Upper lobe of left lung (tissue), 6 donors: ENCODE results near the gene CCNQ. TPM values are rescaled to one million over a fixed set of nuclear protein-coding genes. Genes with fewer than 3 reads are reported as not detected.

Experiments used
- ATAC-seq, 2 donors: fragments of 200-7000 bp; cut with Tn5 transposase; one replicate each; pipeline ENCODE4 v1.9.1; 2022; ENCODE audit warnings: mild to moderate bottlenecking in 2 of 2, moderate library complexity in 2 of 2; ENCODE audit not compliant: low FRiP score in 2 of 2
- DNase-seq, 2 donors: peaks; one replicate each; pipeline ENCODE4 v3.0.0-alpha.2; 2019 to 2020
- H3K27ac ChIP-seq, 4 donors: fragments of 200-600 bp; sonication (generic); one replicate each; pipeline ENCODE4 v1.5.1; 2016 to 2019
- H3K27me3 ChIP-seq, 4 donors: fragments of 200-600 bp; sonication (generic); one replicate each; pipeline ENCODE4 v1.5.1; 2017 to 2019
- H3K36me3 ChIP-seq, 4 donors: fragments of 200-600 bp; sonication (generic); one replicate each; pipeline ENCODE4 v1.5.1; 2016 to 2019
- H3K4me1 ChIP-seq, 4 donors: fragments of 200-600 bp; sonication (generic); one replicate each; pipeline ENCODE4 v1.5.1; 2018 to 2019
- H3K4me3 ChIP-seq, 4 donors: fragments of 200-600 bp; sonication (generic); one replicate each; pipeline ENCODE4 v1.5.1; 2017 to 2019; ENCODE audit warnings: mild to moderate bottlenecking in 2 of 4, moderate library complexity in 1 of 4
- H3K9me3 ChIP-seq, 4 donors: fragments of 200-600 bp; sonication (generic); one replicate each; pipeline ENCODE4 v1.5.1; 2018 to 2019
- CTCF ChIP-seq, 6 experiments: fragments of 450-650 bp in 4 of 6; fragments of 200-600 bp in 2 of 6; sonication (generic) in 2 of 6; IDR thresholded peaks; one replicate each; pipeline ENCODE4 v1.5.1; 2016 to 2019; ENCODE audit warnings: antibody characterized with exemption in 6 of 6
- EP300 ChIP-seq, 4 donors: sonication (generic); formaldehyde crosslinking; IDR thresholded peaks; one replicate each; pipeline ENCODE4 v1.5.1; 2017; ENCODE audit warnings: antibody characterized with exemption in 4 of 4, control low read depth in 2 of 4
- POLR2A ChIP-seq, 4 donors: fragments of 450-650 bp; IDR thresholded peaks; one replicate each; pipeline ENCODE4 v1.5.1; 2016 to 2017; ENCODE audit warnings: antibody characterized with exemption in 4 of 4, mild to moderate bottlenecking in 2 of 4
- POLR2AphosphoS5 ChIP-seq, 2 donors: sonication (generic); formaldehyde crosslinking; IDR thresholded peaks; one replicate each; pipeline ENCODE4 v1.5.1; 2017; ENCODE audit warnings: antibody characterized with exemption in 2 of 2
- WGBS, 2 donors: methylation state at CpG; one replicate each; pipeline ENCODE4 v1.1.5; 2017 to 2018; 5-methylcytosine and 5-hydroxymethylcytosine counted together
- total RNA-seq, 6 donors: library from RNA; depleted of rRNA in 4 of 6; stranded (reverse); fragments of >200 nt in 4 of 6; gene quantifications; one replicate each; pipeline versions ENCODE4 v1.1.0 to v1.2.1, GENCODE V29; 2016 to 2021
- donor health status: DM: no; HTN: no; CAD: no; lungs with moderate emphysema.
- donor health status: DM: no; HTN: yes; CAD: no; lungs with severe emphysema.

Gene CCNQ
- total RNA-seq, 6 donors from 2014 or later, result 13.4 to 48.2 (median 24.6) TPM

GRCh38 chrX:153595859-153596857 lies 2.8 kb downstream of the CCNQ start:
- Histone ChIP-seq H3K27ac (no peak overlapping the region), H3K27me3 (no peaks in the 10 kb centered on the region), H3K4me3 (no peak overlapping the region), H3K4me1 (peaks cover 6 to 22% (median 9%) of the 10 kb centered on the region in 4 donors), H3K36me3 (peaks cover 0 to 32% (median 15%) of the 10 kb centered on the region in 4 donors), H3K9me3 (peaks cover 0 to 8% (median 0%) of the 10 kb centered on the region in 4 donors)
- WGBS, 2 donors, result 89 to 94% methylated on average over 10 to 21 of the region's 21 CpGs
- DNase-seq, result no peak
- no peak for TF ChIP-seq CTCF (IDR thresholded peaks at IDR 0.05)
- TF ChIP-seq POLR2AphosphoS5 (IDR thresholded peaks at IDR 0.05), result no peak
- no peak for TF ChIP-seq EP300 (IDR thresholded peaks at IDR 0.05)
- no peak for TF ChIP-seq POLR2A (IDR thresholded peaks at IDR 0.05)
- ATAC-seq, result no peak

- 94 to 96% methylated on average over 11 of the region's 11 CpGs for WGBS, 2 donors
- no peaks in the 10 kb centered on the region for H3K27me3 ChIP-seq
- H3K9me3 ChIP-seq, result peaks cover 0 to 8% (median 0%) of the 10 kb centered on the region in 4 donors
- peaks cover 0 to 38% (median 18%) of the 10 kb centered on the region in 4 donors for H3K36me3 ChIP-seq
- DNase-seq, result no peak
- ATAC-seq, result no peak
- H3K4me3 ChIP-seq, result no peak overlapping the region
- H3K27ac ChIP-seq, result no peak overlapping the region
- peaks cover 5 to 17% (median 9%) of the 10 kb centered on the region in 4 donors for H3K4me1 ChIP-seq
- TF ChIP-seq POLR2A (IDR thresholded peaks at IDR 0.05), result no peak
- TF ChIP-seq CTCF (IDR thresholded peaks at IDR 0.05), result no peak
- no peak for TF ChIP-seq POLR2AphosphoS5 (IDR thresholded peaks at IDR 0.05)
- no peak for TF ChIP-seq EP300 (IDR thresholded peaks at IDR 0.05)
These were observed 3.6 kb downstream of the CCNQ start for GRCh38 chrX:153595387-153595786.

- Histone ChIP-seq H3K27ac (no peak overlapping the region), H3K9me3 (peaks cover 0 to 8% (median 0%) of the 10 kb centered on the region in 4 donors), H3K4me3 (no peak overlapping the region), H3K27me3 (no peaks in the 10 kb centered on the region), H3K4me1 (peaks cover 0 to 9% (median 4%) of the 10 kb centered on the region in 4 donors), H3K36me3 (peaks cover 0 to 42% (median 18%) of the 10 kb centered on the region in 4 donors)
- no peak for DNase-seq
- 86 to 96% methylated on average over 5 to 22 of the region's 22 CpGs for WGBS, 2 donors
- TF ChIP-seq EP300 (IDR thresholded peaks at IDR 0.05) (no peak), POLR2AphosphoS5 (IDR thresholded peaks at IDR 0.05) (no peak), POLR2A (IDR thresholded peaks at IDR 0.05) (no peak), CTCF (IDR thresholded peaks at IDR 0.05) (no peak)
- no peak for ATAC-seq
These were observed 5.0 kb downstream of the CCNQ start for GRCh38 chrX:153593811-153594500.

- peaks cover 0 to under 1% (median 0%) of the 10 kb centered on the region in 4 donors for H3K9me3 ChIP-seq
- no peak for DNase-seq
- no peaks in the 10 kb centered on the region for H3K27me3 ChIP-seq
- no peak overlapping the region for H3K27ac ChIP-seq
- WGBS, 2 donors, result 84 to 100% methylated on average over 9 to 12 of the region's 12 CpGs
- peaks cover 0 to 6% (median 3%) of the 10 kb centered on the region in 4 donors for H3K4me1 ChIP-seq
- peaks cover 0 to 47% (median 19%) of the 10 kb centered on the region in 4 donors for H3K36me3 ChIP-seq
- ATAC-seq, result no peak
- no peak for TF ChIP-seq EP300 (IDR thresholded peaks at IDR 0.05)
- no peak for TF ChIP-seq POLR2AphosphoS5 (IDR thresholded peaks at IDR 0.05)
- no peak for TF ChIP-seq POLR2A (IDR thresholded peaks at IDR 0.05)
- no peak for TF ChIP-seq CTCF (IDR thresholded peaks at IDR 0.05)
- no peak overlapping the region for H3K4me3 ChIP-seq
These were observed 5.8 kb downstream of the CCNQ start for GRCh38 chrX:153592966-153593688.
